HepG2 (cell line): ENCODE results near the gene OVOL3. TPM values are rescaled to one million over a fixed set of nuclear protein-coding genes. Genes with fewer than 3 reads are reported as not detected.
A peak's percentile ranks its signal among the peaks of the same experiment; 100 is the strongest.

Experiments used
- ATAC-seq: fragments of 200-7000 bp; cut with Tn5 transposase; 3 replicates; pipeline ENCODE4 v1.9.1; 2020; ENCODE audit warnings: mild to moderate bottlenecking, moderate library complexity
- BruUV-seq: library from RNA; stranded (reverse); fragments of 400-500 nt; replicated peaks from 2 replicates; lab custom pipeline; 2021; lab: Mats Ljungman, UMichigan
- CTCF ChIA-PET: fragments of 300-600 bp; formaldehyde crosslinking; extraction: SDS; loops from one replicate; lab custom pipeline; 2021; ENCODE audit warnings: low total read pairs, inconsistent platforms, low intra/inter-chr PET ratio; lab: Yijun Ruan, JAX
- POLR2A ChIA-PET: fragments of 350-600 bp; sonication (Branson Sonifier 250); formaldehyde crosslinking; loops from one replicate; lab custom pipeline; 2020; ENCODE audit warnings: antibody characterized with exemption, inconsistent platforms; lab: Yijun Ruan, JAX
- DNase-seq: peaks from one replicate; pipeline ENCODE4 v3.0.0-alpha.2; 2015; ENCODE audit warnings: low spot score
- FAIRE-seq: peaks from 3 replicates; lab custom pipeline; 2011; peaks lifted over from hg19 to GRCh38; lab: Jason Lieb, UNC
- H2AFZ ChIP-seq: one replicate; pipeline ENCODE4 v1.6.1; 2011; ENCODE audit warnings: low read length, inconsistent platforms
- H3K27ac ChIP-seq: fragments of 300-600 bp; 3 replicates; pipeline ENCODE4 v1.8.0; 2011; ENCODE audit warnings: mixed run types, mild to moderate bottlenecking, mixed read lengths, low read length, inconsistent platforms; ENCODE audit not compliant: insufficient read depth; ENCODE audit errors: extremely low read length
- H3K27me3 ChIP-seq, 2 experiments: fragments of 200-600 bp in 1 of 2; 2 replicates in 1 of 2; 3 replicates in 1 of 2; pipeline versions ENCODE4 v1.6.0 to v1.8.0; 2011; ENCODE audit warnings: low read length in 2 of 2, mild to moderate bottlenecking in 2 of 2, moderate library complexity in 2 of 2, inconsistent platforms in 1 of 2; ENCODE audit not compliant: insufficient read depth in 2 of 2, control insufficient read depth in 1 of 2
- H3K36me3 ChIP-seq, 2 experiments: fragments of 200-600 bp in 1 of 2; replicated peaks in 1 of 2; 2 replicates in 1 of 2; 3 replicates in 1 of 2; pipeline versions ENCODE4 v1.5.1 to v1.8.0; 2011; ENCODE audit warnings: low read length in 2 of 2, inconsistent platforms in 1 of 2; ENCODE audit not compliant: insufficient read depth in 2 of 2, control insufficient read depth in 1 of 2
- H3K4me1 ChIP-seq: 2 replicates; pipeline ENCODE4 v1.5.1; 2012; ENCODE audit warnings: low read length, inconsistent platforms; ENCODE audit not compliant: insufficient read depth
- H3K4me2 ChIP-seq: 2 replicates; pipeline ENCODE4 v1.6.0; 2011; ENCODE audit warnings: low read depth, low read length, inconsistent platforms
- H3K4me3 ChIP-seq, 3 experiments: fragments of 200-600 bp in 1 of 3; sonication (generic), shearing (Covaris generic) in 1 of 3; replicated peaks in 1 of 3; 2 replicates each; pipeline ENCODE4 v1.5.1; 2011 to 2016; ENCODE audit warnings: low read length in 3 of 3, inconsistent platforms in 2 of 3, low read depth in 2 of 3, mild to moderate bottlenecking in 2 of 3, control low read depth in 1 of 3, mixed read lengths in 1 of 3; ENCODE audit not compliant: insufficient read depth in 1 of 3
- H3K79me2 ChIP-seq: one replicate; pipeline ENCODE4 v1.6.1; 2011; ENCODE audit warnings: low read length, inconsistent platforms; ENCODE audit not compliant: insufficient read depth
- H3K9ac ChIP-seq: 2 replicates; pipeline ENCODE4 v1.6.0; 2011; ENCODE audit warnings: mild to moderate bottlenecking, low read depth, low read length, inconsistent platforms; ENCODE audit not compliant: insufficient read depth
- H3K9me3 ChIP-seq: 2 replicates; pipeline ENCODE4 v1.5.1; 2012; ENCODE audit warnings: mild to moderate bottlenecking, low read length
- H4K20me1 ChIP-seq: 2 replicates; pipeline ENCODE4 v1.6.0; 2011; ENCODE audit warnings: inconsistent platforms, mild to moderate bottlenecking, low read length, moderate library complexity; ENCODE audit not compliant: insufficient read depth
- FOXK1 ChIP-seq: sonication (generic); formaldehyde crosslinking; IDR thresholded peaks from 2 replicates; pipeline ENCODE4 v1.4.0; 2020; ENCODE audit warnings: low read depth, missing genetic modification reagents, borderline replicate concordance
- HNRNPLL ChIP-seq: fragments of 200-400 bp; formaldehyde crosslinking; IDR thresholded peaks from 2 replicates; pipeline ENCODE4 v1.6.1; 2017; ENCODE audit warnings: mild to moderate bottlenecking, low read depth, low read length; ENCODE audit not compliant: poor library complexity, severe bottlenecking
- SALL1 ChIP-seq: sonication (generic); formaldehyde crosslinking; IDR thresholded peaks from 2 replicates; pipeline ENCODE4 v1.8.0; 2022; ENCODE audit warnings: mild to moderate bottlenecking, missing genetic modification reagents
- WGBS: methylation state at CpG from one replicate; pipeline ENCODE4 v1.1.6; 2017; ENCODE audit warnings: low lambda C conversion rate; 5-methylcytosine and 5-hydroxymethylcytosine counted together
- in situ Hi-C: cut with HindIII; loops from 2 replicates; pipeline ENCODE4 v1.10.0; 2017; ENCODE audit warnings: low pct_unique_long_range_greater_than_20kb; ENCODE audit not compliant: extremely low pct_ligation_motif_present
- intact Hi-C: fragments of 100-400 bp; cut with micrococcal nuclease; formaldehyde crosslinking; loops from one replicate; pipeline ENCODE4 v1.10.0; 2022; ENCODE audit not compliant: unreplicated experiment
- polyA plus RNA-seq, 8 experiments: library from polyadenylated mRNA; depleted of rRNA in 3 of 8; stranded (reverse) in 7 of 8; unstranded in 1 of 8; fragments of >200 nt; fragmentation: Illumina TruSeq in 4 of 8; extraction: Trizol in 4 of 8; gene quantifications; 2 replicates each; pipeline versions ENCODE4 v1.2.1 to v1.2.3, GENCODE V29; 2011 to 2016; ENCODE audit warnings: low read depth in 4 of 8, missing spikeins in 1 of 8, mixed read lengths in 1 of 8; ENCODE audit not compliant: insufficient read depth in 1 of 8
- total RNA-seq, 5 experiments: library from RNA; depleted of rRNA; stranded (reverse); fragments of >200 nt; fragmentation: Illumina TruSeq; extraction: Trizol; gene quantifications; 2 replicates each; pipeline ENCODE4 v1.2.3, GENCODE V29; 2016; ENCODE audit warnings: low read depth in 1 of 5
- TF ChIP-seq, protein P1 (sequence below): sonication (generic); formaldehyde crosslinking; IDR thresholded peaks from 2 replicates; pipeline ENCODE4 v1.5.0; 2020; ENCODE audit warnings: mild to moderate bottlenecking, missing genetic modification reagents
- TF ChIP-seq, protein P2 (sequence below): sonication (generic); formaldehyde crosslinking; IDR thresholded peaks from 2 replicates; pipeline ENCODE4 v1.4.0; 2020; ENCODE audit warnings: mild to moderate bottlenecking, missing genetic modification reagents

OVOL3 gene
- total and polyA plus RNA-seq, 2 of the 13 experiments (the other 11 are each of a cell fraction or from before 2014, with no cell fraction given): not detected

DNA sequence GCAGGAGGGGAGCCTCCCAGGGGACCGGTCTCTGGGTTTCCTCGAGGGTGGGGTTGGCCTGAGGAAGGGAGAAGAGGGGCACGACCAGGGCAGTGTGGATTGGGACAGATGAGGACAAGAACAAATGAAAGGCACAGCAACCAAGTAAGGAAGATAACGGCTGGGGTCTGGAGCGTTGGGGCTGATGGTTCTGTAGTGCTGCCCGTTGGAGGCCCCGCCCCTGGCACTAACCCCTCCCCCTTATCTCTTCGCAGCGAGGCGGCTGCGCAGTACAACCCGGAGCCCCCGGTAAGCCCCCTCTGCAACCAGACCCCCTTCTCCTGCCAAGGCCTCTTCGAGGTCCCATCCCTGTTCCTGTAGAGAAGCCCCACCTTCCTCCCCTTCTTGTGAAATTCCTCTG lies 31.1 kb downstream of the OVOL3 start:
- peaks cover 8% of the 10 kb centered on the region for H4K20me1 ChIP-seq
- peaks cover 16% of the 10 kb centered on the region for H3K79me2 ChIP-seq
- no peaks in the 10 kb centered on the region; a peak in 1 of 5 replicates for H3K27me3 ChIP-seq
- H3K9ac ChIP-seq: no peak overlapping the region
- ChIA-PET POLR2A (no interaction called here), CTCF (no interaction called here)
- WGBS: 98% methylated on average over 14 of the region's 14 CpGs
- no peaks in the 10 kb centered on the region for H3K9me3 ChIP-seq
- H3K4me3 ChIP-seq: no peak overlapping the region; a peak in 1 of 6 replicates
- in situ Hi-C loops: no loop called here
- intact Hi-C loops: no loop called here
- no peak overlapping the region for H2AFZ ChIP-seq
- no peak for DNase-seq
- 0 out of 2 replicates have a peak overlapping the region, but pooled peaks have one; percentile 69 for H3K4me2 ChIP-seq
- ATAC-seq: no peak
- peaks cover 11% of the 10 kb centered on the region for H3K4me1 ChIP-seq
- no TSS peak for BruUV-seq
- no peak for FAIRE-seq
- TF ChIP-seq FOXK1 (CRISPR knock-in tag): no peak
- TF ChIP-seq, protein P1, sequence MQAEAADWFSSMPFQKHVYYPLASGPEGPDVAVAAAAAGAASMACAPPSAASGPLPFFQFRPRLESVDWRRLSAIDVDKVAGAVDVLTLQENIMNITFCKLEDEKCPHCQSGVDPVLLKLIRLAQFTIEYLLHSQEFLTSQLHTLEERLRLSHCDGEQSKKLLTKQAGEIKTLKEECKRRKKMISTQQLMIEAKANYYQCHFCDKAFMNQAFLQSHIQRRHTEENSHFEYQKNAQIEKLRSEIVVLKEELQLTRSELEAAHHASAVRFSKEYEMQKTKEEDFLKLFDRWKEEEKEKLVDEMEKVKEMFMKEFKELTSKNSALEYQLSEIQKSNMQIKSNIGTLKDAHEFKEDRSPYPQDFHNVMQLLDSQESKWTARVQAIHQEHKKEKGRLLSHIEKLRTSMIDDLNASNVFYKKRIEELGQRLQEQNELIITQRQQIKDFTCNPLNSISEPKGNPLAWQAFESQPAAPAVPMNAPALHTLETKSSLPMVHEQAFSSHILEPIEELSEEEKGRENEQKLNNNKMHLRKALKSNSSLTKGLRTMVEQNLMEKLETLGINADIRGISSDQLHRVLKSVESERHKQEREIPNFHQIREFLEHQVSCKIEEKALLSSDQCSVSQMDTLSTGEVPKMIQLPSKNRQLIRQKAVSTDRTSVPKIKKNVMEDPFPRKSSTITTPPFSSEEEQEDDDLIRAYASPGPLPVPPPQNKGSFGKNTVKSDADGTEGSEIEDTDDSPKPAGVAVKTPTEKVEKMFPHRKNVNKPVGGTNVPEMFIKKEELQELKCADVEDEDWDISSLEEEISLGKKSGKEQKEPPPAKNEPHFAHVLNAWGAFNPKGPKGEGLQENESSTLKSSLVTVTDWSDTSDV (CRISPR knock-in tag): no peak
- no peak for TF ChIP-seq SALL1 (CRISPR knock-in tag)
- TF ChIP-seq, protein P2, sequence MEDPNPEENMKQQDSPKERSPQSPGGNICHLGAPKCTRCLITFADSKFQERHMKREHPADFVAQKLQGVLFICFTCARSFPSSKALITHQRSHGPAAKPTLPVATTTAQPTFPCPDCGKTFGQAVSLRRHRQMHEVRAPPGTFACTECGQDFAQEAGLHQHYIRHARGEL: no peak
- TF ChIP-seq HNRNPLL: no peak
- H3K27ac ChIP-seq: no peak overlapping the region
- peaks cover 21 to 33% of the 10 kb centered on the region in 2 experiments for H3K36me3 ChIP-seq
